B cell (primary cell): Measurements from ENCODE around the gene HPS3. TPM values are rescaled to one million over a fixed set of nuclear protein-coding genes. Genes with fewer than 3 reads are reported as not detected.

ENCODE experiments used
- ATAC-seq: fragments of 200-7000 bp; cut with Tn5 transposase; one replicate; pipeline ENCODE4 v1.10.0; 2021; ENCODE audit warnings: low read depth, mild to moderate bottlenecking, moderate number of reproducible peaks, moderate library complexity
- CTCF ChIA-PET: fragments of 350-600 bp; sonication (Branson Sonifier 250); formaldehyde crosslinking; loops from one replicate; lab custom pipeline; 2021; ENCODE audit warnings: antibody characterized with exemption, inconsistent platforms; lab: Charles Lee
- POLR2A ChIA-PET: fragments of 350-600 bp; sonication (Branson Sonifier 250); formaldehyde crosslinking; loops from one replicate; lab custom pipeline; 2021; ENCODE audit warnings: antibody characterized with exemption; lab: Charles Lee
- DNase-seq: peaks from one replicate; pipeline ENCODE4 v3.0.0; 2013
- H2AFZ ChIP-seq: 2 replicates; pipeline ENCODE4 v1.6.1; 2012; ENCODE audit warnings: mild to moderate bottlenecking, low read depth, low read length; ENCODE audit not compliant: insufficient read depth, poor library complexity, severe bottlenecking
- H3K27ac ChIP-seq, 2 donors: 1 replicate in 1 of 2; 2 replicates in 1 of 2; pipeline ENCODE4 v1.5.1; 2012 to 2013; ENCODE audit warnings: low read length in 2 of 2, mild to moderate bottlenecking in 2 of 2, moderate library complexity in 1 of 2
- H3K27me3 ChIP-seq, 4 experiments: fragments of 200-600 bp in 1 of 4; sonication (generic) in 1 of 4; replicated peaks in 1 of 4; 1 replicate in 2 of 4; 2 replicates in 2 of 4; pipeline versions ENCODE4 v1.6.1 to v1.7.0; 2013 to 2016; ENCODE audit warnings: low read length in 3 of 4, mild to moderate bottlenecking in 2 of 4, mixed read lengths in 1 of 4, moderate library complexity in 1 of 4; ENCODE audit not compliant: insufficient read depth in 4 of 4, control insufficient read depth in 3 of 4; ENCODE audit errors: control extremely low read depth in 1 of 4
- H3K36me3 ChIP-seq, 2 experiments: replicated peaks in 1 of 2; 1 replicate in 1 of 2; 2 replicates in 1 of 2; pipeline versions ENCODE4 v1.6.1 to v1.7.1; 2013; ENCODE audit warnings: low read length in 1 of 2; ENCODE audit not compliant: insufficient read depth in 2 of 2, control insufficient read depth in 1 of 2; ENCODE audit errors: control extremely low read depth in 1 of 2, extremely low read depth in 1 of 2
- H3K4me1 ChIP-seq, 2 donors: fragments of 200-600 bp in 1 of 2; sonication (generic) in 1 of 2; 1 replicate in 1 of 2; 2 replicates in 1 of 2; pipeline versions ENCODE4 v1.5.1 to v1.6.1; 2013 to 2017; ENCODE audit warnings: low read length in 2 of 2; ENCODE audit not compliant: control insufficient read depth in 2 of 2, insufficient read depth in 2 of 2
- H3K4me2 ChIP-seq: replicated peaks from 2 replicates; pipeline ENCODE3; 2012; ENCODE audit warnings: mild to moderate bottlenecking, low read depth, low read length; ENCODE audit not compliant: poor library complexity, severe bottlenecking
- H3K4me3 ChIP-seq, 5 experiments: fragments of 200-600 bp in 1 of 5; sonication (generic) in 1 of 5; 1 replicate in 3 of 5; 2 replicates in 2 of 5; pipeline versions ENCODE4 v1.5.1 to v1.7.0; 2011 to 2016; ENCODE audit warnings: low read length in 4 of 5, mild to moderate bottlenecking in 4 of 5, low read depth in 2 of 5, control low read depth in 1 of 5, moderate library complexity in 1 of 5; ENCODE audit not compliant: insufficient read depth in 1 of 5; ENCODE audit errors: control extremely low read depth in 1 of 5, extremely low read depth in 1 of 5
- H3K79me2 ChIP-seq: fragments of 200-600 bp; sonication (generic); one replicate; pipeline ENCODE4 v1.6.0; 2016; ENCODE audit warnings: low read length; ENCODE audit not compliant: control insufficient read depth, insufficient read depth
- H3K9ac ChIP-seq: fragments of 200-600 bp; sonication (generic); 2 replicates; pipeline ENCODE4 v1.6.1; 2017; ENCODE audit warnings: mild to moderate bottlenecking, low read length, moderate library complexity
- H3K9me3 ChIP-seq, 3 donors: one replicate each; pipeline versions ENCODE4 v1.6.1 to v1.7.1; 2013; ENCODE audit warnings: low read length in 2 of 3; ENCODE audit not compliant: control insufficient read depth in 2 of 3, insufficient read depth in 1 of 3; ENCODE audit errors: control extremely low read depth in 1 of 3
- H4K20me1 ChIP-seq: 2 replicates; pipeline ENCODE4 v1.6.0; 2012; ENCODE audit warnings: mild to moderate bottlenecking, low read length; ENCODE audit not compliant: insufficient read depth, control insufficient read depth, poor library complexity, severe bottlenecking
- H3K27ac Mint-ChIP-seq: one replicate; pipeline ENCODE4 v1.8.0; 2021; ENCODE audit warnings: mixed read lengths
- H3K27me3 Mint-ChIP-seq: one replicate; pipeline ENCODE4 v1.8.0; 2021; ENCODE audit warnings: mixed read lengths
- H3K4me1 Mint-ChIP-seq: one replicate; pipeline ENCODE4 v1.8.0; 2021; ENCODE audit warnings: mixed read lengths
- H3K4me3 Mint-ChIP-seq: one replicate; pipeline ENCODE4 v1.8.0; 2021; ENCODE audit warnings: mixed read lengths
- H3K9me3 Mint-ChIP-seq: one replicate; pipeline ENCODE4 v1.8.0; 2022; ENCODE audit warnings: mixed read lengths; ENCODE audit not compliant: insufficient read depth
- EZH2 ChIP-seq: IDR thresholded peaks from 2 replicates; pipeline ENCODE4 v1.6.1; 2012; ENCODE audit warnings: borderline replicate concordance, low read depth, mild to moderate bottlenecking, moderate library complexity, low read length; ENCODE audit not compliant: insufficient read depth, poor library complexity, severe bottlenecking
- WGBS: methylation state at CpG from one replicate; pipeline ENCODE4 v1.1.5; 2013; ENCODE audit warnings: missing lambda C conversion rate; ENCODE audit not compliant: insufficient coverage; 5-methylcytosine and 5-hydroxymethylcytosine counted together
- intact Hi-C: fragments of 100-400 bp; cut with micrococcal nuclease; formaldehyde crosslinking; loops from one replicate; pipeline ENCODE4 v1.10.0; 2022
- polyA plus RNA-seq: library from polyadenylated mRNA; depleted of rRNA; stranded (reverse); fragments of >200 nt; gene quantifications from 2 replicates; pipeline ENCODE4 v1.2.3, GENCODE V29; 2012
- total RNA-seq, 2 donors: library from RNA; stranded (reverse); fragments of 120-200 nt in 1 of 2; gene quantifications; 1 replicate in 1 of 2; 2 replicates in 1 of 2; pipeline versions ENCODE4 v1.2.3 to v1.2.4, GENCODE V29; 2013 to 2022
- TF ChIP-seq, protein P1 (sequence below): fragments of 200-600 bp; IDR thresholded peaks from one replicate; pipeline ENCODE4 v1.8.0; 2022; ENCODE audit warnings: antibody characterized with exemption, mild to moderate bottlenecking

HPS3 gene
- total and polyA plus RNA-seq, 2 donors (not counting 1 experiment from before 2014, with no cell fraction given) = 28.9 to 48.1 TPM

GRCh38 chr3:149080011-149080698, 49.3 kb upstream of the HPS3 start:
- no peak for TF ChIP-seq EZH2
- TF ChIP-seq, protein P1, sequence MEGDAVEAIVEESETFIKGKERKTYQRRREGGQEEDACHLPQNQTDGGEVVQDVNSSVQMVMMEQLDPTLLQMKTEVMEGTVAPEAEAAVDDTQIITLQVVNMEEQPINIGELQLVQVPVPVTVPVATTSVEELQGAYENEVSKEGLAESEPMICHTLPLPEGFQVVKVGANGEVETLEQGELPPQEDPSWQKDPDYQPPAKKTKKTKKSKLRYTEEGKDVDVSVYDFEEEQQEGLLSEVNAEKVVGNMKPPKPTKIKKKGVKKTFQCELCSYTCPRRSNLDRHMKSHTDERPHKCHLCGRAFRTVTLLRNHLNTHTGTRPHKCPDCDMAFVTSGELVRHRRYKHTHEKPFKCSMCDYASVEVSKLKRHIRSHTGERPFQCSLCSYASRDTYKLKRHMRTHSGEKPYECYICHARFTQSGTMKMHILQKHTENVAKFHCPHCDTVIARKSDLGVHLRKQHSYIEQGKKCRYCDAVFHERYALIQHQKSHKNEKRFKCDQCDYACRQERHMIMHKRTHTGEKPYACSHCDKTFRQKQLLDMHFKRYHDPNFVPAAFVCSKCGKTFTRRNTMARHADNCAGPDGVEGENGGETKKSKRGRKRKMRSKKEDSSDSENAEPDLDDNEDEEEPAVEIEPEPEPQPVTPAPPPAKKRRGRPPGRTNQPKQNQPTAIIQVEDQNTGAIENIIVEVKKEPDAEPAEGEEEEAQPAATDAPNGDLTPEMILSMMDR = no peak
- Histone ChIP-seq H3K4me2 (no peak overlapping the region), H2AFZ (no peak overlapping the region), H3K4me1 (peaks cover 3% of the 10 kb centered on the region in 2 donors), H3K36me3 (peaks cover 0 to 6% of the 10 kb centered on the region in 2 experiments), H3K9me3 (no peaks in the 10 kb centered on the region), H3K4me3 (no peak overlapping the region), H3K27ac (no peak overlapping the region), H3K79me2 (peaks cover 34% of the 10 kb centered on the region), H4K20me1 (no peaks in the 10 kb centered on the region), H3K9ac (no peak overlapping the region), H3K27me3 (no peaks in the 10 kb centered on the region)
- POLR2A ChIA-PET = no interaction called here
- no peak for ATAC-seq
- DNase-seq = no peak
- H3K9me3 Mint-ChIP-seq = no peaks in the 10 kb centered on the region
- no peak overlapping the region for H3K27ac Mint-ChIP-seq
- no CpG with 5 or more reads among the region's 3 CpGs for WGBS
- CTCF ChIA-PET = interaction anchor here (0.6 kb wide), 1 partner anchor 853 kb away, joined by 3 read pairs; no protein-coding TSS in a partner anchor
- no peak overlapping the region for H3K4me3 Mint-ChIP-seq
- H3K4me1 Mint-ChIP-seq = peaks cover 6% of the 10 kb centered on the region
- no peaks in the 10 kb centered on the region for H3K27me3 Mint-ChIP-seq
- intact Hi-C loops = no loop called here

- ChIA-PET POLR2A (no interaction called here), CTCF (no interaction called here)
- Histone ChIP-seq H3K4me1 (peaks cover 7 to 8% of the 10 kb centered on the region in 2 donors), H3K9me3 (no peaks in the 10 kb centered on the region), H3K9ac (no peak overlapping the region), H3K4me2 (no peak overlapping the region), H4K20me1 (no peaks in the 10 kb centered on the region), H3K4me3 (no peak overlapping the region), H3K36me3 (peaks cover 0 to 3% of the 10 kb centered on the region in 2 experiments), H2AFZ (no peak overlapping the region), H3K27ac (no peak overlapping the region), H3K79me2 (peaks cover 34% of the 10 kb centered on the region), H3K27me3 (no peaks in the 10 kb centered on the region)
- ATAC-seq (no peak), DNase-seq (no peak)
- TF ChIP-seq EZH2 = no peak
- TF ChIP-seq, protein P1 = no peak
- Mint-ChIP-seq H3K27ac (no peak overlapping the region), H3K4me1 (peaks cover 9% of the 10 kb centered on the region), H3K9me3 (no peaks in the 10 kb centered on the region), H3K4me3 (no peak overlapping the region), H3K27me3 (no peaks in the 10 kb centered on the region)
- no CpG with 5 or more reads among the region's 2 CpGs for WGBS
- intact Hi-C loops = no loop called here
Observed at GRCh38 chr3:149080699-149081091, 48.7 kb upstream of the HPS3 start.
